ENCODE data around the gene USP21.

USP21 gene

DNA sequence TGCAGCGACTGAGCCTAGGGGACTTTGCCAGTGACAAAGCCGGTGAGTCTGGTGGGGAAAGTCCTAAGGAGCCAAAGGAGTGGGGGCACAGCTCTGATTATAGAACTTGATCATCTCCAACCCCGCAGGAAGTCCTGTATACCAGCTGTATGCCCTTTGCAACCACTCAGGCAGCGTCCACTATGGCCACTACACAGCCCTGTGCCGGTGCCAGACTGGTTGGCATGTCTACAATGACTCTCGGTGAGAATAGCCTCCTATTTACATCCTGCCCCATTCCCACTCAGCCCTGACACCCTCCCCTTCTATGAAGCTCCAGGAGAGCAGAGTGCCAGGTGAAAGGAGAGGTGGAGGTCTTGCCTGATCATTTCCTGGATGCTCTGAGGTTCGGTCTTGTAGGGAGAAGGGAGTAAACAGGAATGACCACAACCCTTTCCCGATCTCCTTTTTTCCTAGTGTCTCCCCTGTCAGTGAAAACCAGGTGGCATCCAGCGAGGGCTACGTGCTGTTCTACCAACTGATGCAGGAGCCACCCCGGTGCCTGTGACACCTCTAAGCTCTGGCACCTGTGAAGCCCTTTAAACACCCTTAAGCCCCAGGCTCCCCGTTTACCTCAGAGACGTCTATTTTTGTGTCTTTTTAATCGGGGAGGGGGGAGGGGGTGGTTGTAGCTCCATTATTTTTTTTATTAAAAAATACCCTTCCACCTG, 5.8 kb downstream of the USP21 start:
- peak overlapping the region; percentile 79 for H3K27ac ChIP-seq
- TF ChIP-seq, protein P1, sequence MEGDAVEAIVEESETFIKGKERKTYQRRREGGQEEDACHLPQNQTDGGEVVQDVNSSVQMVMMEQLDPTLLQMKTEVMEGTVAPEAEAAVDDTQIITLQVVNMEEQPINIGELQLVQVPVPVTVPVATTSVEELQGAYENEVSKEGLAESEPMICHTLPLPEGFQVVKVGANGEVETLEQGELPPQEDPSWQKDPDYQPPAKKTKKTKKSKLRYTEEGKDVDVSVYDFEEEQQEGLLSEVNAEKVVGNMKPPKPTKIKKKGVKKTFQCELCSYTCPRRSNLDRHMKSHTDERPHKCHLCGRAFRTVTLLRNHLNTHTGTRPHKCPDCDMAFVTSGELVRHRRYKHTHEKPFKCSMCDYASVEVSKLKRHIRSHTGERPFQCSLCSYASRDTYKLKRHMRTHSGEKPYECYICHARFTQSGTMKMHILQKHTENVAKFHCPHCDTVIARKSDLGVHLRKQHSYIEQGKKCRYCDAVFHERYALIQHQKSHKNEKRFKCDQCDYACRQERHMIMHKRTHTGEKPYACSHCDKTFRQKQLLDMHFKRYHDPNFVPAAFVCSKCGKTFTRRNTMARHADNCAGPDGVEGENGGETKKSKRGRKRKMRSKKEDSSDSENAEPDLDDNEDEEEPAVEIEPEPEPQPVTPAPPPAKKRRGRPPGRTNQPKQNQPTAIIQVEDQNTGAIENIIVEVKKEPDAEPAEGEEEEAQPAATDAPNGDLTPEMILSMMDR (conservative IDR thresholded peaks at IDR 0.05): no peak

DNA sequence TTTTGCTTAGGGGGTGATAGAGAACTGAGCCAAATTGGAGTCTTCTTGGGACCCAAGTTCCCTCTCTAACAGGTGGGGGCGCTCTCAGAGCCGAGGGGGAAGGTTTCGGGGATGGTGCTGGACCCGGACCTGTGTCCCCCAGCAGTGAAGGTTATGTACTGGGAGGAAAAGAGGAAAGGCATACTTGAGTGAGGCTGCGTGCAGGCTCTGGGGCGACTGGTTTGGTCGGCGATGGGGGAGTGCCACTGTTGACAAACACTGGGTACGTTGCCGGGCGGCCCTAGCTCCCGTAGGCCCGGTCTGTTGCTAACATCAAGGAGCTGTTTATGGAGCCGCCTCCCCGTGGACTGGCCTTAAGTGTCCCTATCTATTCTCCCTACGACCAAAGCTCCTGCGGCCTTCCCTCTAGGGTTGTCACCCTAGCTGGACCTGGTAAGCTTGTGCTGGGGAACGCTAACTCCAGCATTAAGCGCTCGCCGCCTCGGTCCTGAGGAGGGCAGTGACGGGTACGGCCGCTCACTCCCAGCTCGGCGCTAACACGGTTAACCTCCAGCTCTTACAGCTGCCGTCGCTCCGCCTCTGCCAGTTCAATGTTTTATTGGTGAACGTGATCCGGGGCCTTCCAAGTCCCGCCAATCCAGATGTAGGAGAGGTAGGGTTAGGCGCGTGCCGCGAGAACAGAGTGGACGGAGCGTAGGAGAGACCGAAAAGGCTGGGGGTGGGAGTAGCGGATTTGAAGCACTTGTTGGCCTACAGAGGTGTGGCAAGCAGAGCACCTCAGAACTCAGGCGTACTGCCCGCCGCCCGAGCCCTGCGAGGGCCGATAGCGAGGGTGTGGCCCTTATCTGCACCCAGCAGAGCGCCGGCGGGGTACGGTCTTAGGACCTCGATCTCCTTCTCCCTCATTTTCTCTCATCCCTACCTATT, 6.7 kb downstream of the USP21 start, which contains the start of gene PPOX:
TSS of gene PPOX (plus strand) at position 685 of the 927 bp plus-strand sequence. CDS start 422 bp downstream, outside the sequence.
- TF ChIP-seq, protein P1 (conservative IDR thresholded peaks at IDR 0.05): peak; percentile 38
- peak within 1 kb of the TSS; percentile 79 for H3K27ac ChIP-seq

DNA sequence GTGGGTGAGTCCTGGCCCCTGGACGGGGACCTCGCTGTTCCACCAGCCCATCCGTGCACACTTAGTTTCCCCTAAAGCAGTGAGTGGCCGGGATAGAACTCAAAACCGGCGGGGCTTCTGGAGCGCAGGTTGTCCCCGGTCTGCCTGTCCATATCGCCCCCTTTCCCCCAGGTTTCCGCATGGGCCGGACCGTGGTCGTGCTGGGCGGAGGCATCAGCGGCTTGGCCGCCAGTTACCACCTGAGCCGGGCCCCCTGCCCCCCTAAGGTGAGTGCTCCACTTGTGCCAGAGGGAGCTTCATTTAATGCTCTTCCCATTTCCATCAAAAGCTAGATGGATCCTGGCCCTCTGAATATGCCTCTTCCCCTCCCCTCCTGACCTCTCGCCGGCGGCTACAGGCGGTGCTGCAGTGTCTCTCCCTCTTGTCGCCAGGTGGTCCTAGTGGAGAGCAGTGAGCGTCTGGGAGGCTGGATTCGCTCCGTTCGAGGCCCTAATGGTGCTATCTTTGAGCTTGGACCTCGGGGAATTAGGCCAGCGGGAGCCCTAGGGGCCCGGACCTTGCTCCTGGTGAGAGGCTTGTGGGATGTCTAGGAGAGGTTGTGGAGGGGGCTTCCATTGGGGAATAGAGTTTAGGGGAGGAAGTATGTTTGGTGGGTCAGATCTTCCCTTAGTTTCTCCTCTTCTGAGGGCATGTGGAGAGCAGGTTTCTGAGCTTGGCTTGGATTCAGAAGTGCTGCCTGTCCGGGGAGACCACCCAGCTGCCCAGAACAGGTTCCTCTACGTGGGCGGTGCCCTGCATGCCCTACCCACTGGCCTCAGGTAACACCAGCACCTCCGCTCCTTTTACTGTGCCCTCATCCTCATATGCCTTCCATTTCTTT, 7.6 kb downstream of the USP21 start:
- peak overlapping the region; percentile 79 for H3K27ac ChIP-seq
- TF ChIP-seq, protein P1 (conservative IDR thresholded peaks at IDR 0.05): no peak

DNA sequence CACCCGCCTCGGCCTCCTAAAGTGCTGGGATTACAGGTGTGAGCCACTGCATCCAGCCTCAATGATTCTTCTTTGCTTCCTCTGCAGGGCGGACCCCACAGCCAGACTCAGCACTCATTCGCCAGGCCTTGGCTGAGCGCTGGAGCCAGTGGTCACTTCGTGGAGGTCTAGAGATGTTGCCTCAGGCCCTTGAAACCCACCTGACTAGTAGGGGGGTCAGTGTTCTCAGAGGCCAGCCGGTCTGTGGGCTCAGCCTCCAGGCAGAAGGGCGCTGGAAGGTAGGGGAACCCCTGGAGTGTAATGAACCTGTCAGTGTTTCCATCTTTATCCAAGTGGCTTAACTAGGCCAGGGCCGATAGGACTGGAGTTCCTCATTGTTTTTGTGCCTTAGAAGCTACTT, 9.6 kb downstream of the USP21 start:
- TF ChIP-seq, protein P1 (conservative IDR thresholded peaks at IDR 0.05): no peak
- no peak overlapping the region for H3K27ac ChIP-seq

DNA sequence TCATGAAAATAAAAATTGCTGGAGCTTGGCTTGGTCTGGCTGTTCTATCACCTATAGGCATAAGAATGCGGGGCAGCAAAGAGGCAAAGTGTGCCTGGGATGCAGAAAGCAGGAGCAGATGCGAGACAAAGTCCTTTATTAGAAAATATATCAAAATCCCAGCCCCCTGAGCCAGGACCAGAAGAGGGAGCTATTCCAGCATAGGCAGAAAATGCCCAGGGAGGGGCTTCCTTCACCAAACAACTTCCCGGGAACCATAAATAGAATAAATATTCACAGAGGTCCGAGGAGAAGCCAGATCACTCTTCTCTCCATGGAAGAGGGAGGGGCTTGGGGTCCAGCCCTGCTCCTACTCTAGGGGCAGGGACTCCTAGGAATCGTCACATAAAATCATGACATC, 11.9 kb downstream of the USP21 start:
- 0 out of 2 replicates have a peak overlapping the region, but pooled peaks have one; percentile 2 for H3K27ac ChIP-seq
- TF ChIP-seq, protein P1 (conservative IDR thresholded peaks at IDR 0.05): peak; percentile 32; the same call in 1 of the 2 replicates

DNA sequence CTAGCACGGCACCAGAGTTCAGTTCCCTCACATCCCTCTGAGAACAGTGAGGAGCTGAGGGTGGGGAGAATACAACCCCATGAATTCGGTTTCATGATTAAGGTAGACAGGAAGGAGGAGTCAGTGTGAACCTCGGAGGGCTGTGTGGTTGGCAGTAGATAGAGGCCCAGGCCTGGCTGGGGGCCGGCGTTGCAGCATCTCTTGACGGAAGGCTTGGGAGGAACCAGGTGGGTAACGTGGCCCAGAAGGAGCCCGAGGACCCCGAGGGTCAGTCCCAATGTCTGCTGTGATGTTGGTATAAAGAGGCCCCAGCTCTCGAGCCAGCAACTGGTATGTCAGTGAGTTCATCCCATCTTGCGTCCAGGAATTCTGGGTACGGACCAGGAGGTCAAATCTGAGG, 12.4 kb downstream of the USP21 start:
- H3K27ac ChIP-seq: 0 out of 2 replicates have a peak overlapping the region, but pooled peaks have one; percentile 2

More for the DNA sequence above, 12.4 kb downstream of the USP21 start:
- TF ChIP-seq, protein P1 (conservative IDR thresholded peaks at IDR 0.05): no peak
